Ascending aorta (tissue), 2 donors: Measurements from ENCODE around the gene SEC31A. TPM values are rescaled to one million over a fixed set of nuclear protein-coding genes. Genes with fewer than 3 reads are reported as not detected.
A peak's percentile ranks its signal among the peaks of the same experiment; 100 is the strongest.

Experiments
- DNase-seq, 2 donors: peaks; one replicate each; pipeline ENCODE4 v3.0.0-alpha.2; 2019; ENCODE audit warnings: low spot score in 2 of 2
- H3K27ac ChIP-seq, 2 donors: fragments of 200-600 bp; sonication (generic); one replicate each; pipeline ENCODE4 v1.5.1; 2016 to 2017; ENCODE audit warnings: mild to moderate bottlenecking in 1 of 2
- H3K27me3 ChIP-seq: fragments of 200-600 bp; sonication (generic); one replicate; pipeline ENCODE4 v1.5.1; 2017
- H3K36me3 ChIP-seq, 2 donors: fragments of 200-600 bp; sonication (generic); one replicate each; pipeline ENCODE4 v1.5.1; 2016
- H3K4me1 ChIP-seq, 2 donors: fragments of 200-600 bp; sonication (generic); one replicate each; pipeline ENCODE4 v1.5.1; 2016 to 2017; ENCODE audit warnings: mild to moderate bottlenecking in 1 of 2
- H3K4me3 ChIP-seq, 2 donors: fragments of 200-600 bp; sonication (generic); one replicate each; pipeline ENCODE4 v1.5.1; 2016 to 2017; ENCODE audit warnings: mild to moderate bottlenecking in 1 of 2
- H3K9me3 ChIP-seq, 2 donors: fragments of 200-600 bp; sonication (generic); one replicate each; pipeline ENCODE4 v1.5.1; 2016
- CTCF ChIP-seq, 3 experiments: fragments of 200-600 bp in 2 of 3; fragments of 450-650 bp in 1 of 3; sonication (generic) in 2 of 3; IDR thresholded peaks; one replicate each; pipeline ENCODE4 v1.5.1; 2016 to 2019; ENCODE audit warnings: antibody characterized with exemption in 3 of 3, mild to moderate bottlenecking in 1 of 3, moderate library complexity in 1 of 3
- intact Hi-C: fragments of 100-400 bp; cut with DNase I; formaldehyde crosslinking; loops from one replicate; pipeline ENCODE4 v1.15.1; 2023
- total RNA-seq: library from RNA; depleted of rRNA; stranded (reverse); fragments of >200 nt; gene quantifications from one replicate; pipeline ENCODE4 v1.1.0, GENCODE V29; 2016

Gene SEC31A
- total RNA-seq, 1 donor from 2014 or later: 100 TPM

- DNase-seq: no peak
- Histone ChIP-seq H3K27ac (peak overlapping the region; percentile 98 to 99), H3K27me3 (no peaks in the 10 kb centered on the region), H3K4me3 (peak overlapping the region; percentile 87 to 91), H3K4me1 (peaks cover 6 to 12% of the 10 kb centered on the region in 2 donors), H3K9me3 (no peaks in the 10 kb centered on the region), H3K36me3 (peaks cover 0 to 34% of the 10 kb centered on the region in 2 donors)
- intact Hi-C loops: loop anchor here (1.0 to 10.0 kb wide), 6 partner anchors 8 to 605 kb away; partner anchors contain the start of genes ABRAXAS1, COQ2 and THAP9
- TF ChIP-seq CTCF (IDR thresholded peaks at IDR 0.05): no peak
Measured at GRCh38 chr4:82891707-82892466, 934 bp upstream of the SEC31A start.

GRCh38 chr4:82890528-82890900 is 439 bp downstream of the SEC31A start:
- DNase-seq: no peak
- H3K27ac ChIP-seq: peak overlapping the region; percentile 98 to 99
- intact Hi-C loops: loop anchor here (2.0 to 10.0 kb wide), 5 partner anchors 392 to 603 kb away; partner anchors contain the start of genes ABRAXAS1 and COQ2
- H3K9me3 ChIP-seq: no peaks in the 10 kb centered on the region
- H3K4me1 ChIP-seq: peaks cover 13 to 16% of the 10 kb centered on the region in 2 donors
- H3K27me3 ChIP-seq: no peaks in the 10 kb centered on the region
- no peak for TF ChIP-seq CTCF (IDR thresholded peaks at IDR 0.05)
- peak overlapping the region; percentile 87 to 91 for H3K4me3 ChIP-seq
- peaks cover 0 to 25% of the 10 kb centered on the region in 2 donors for H3K36me3 ChIP-seq

- intact Hi-C loops: no loop called here
- no peak for TF ChIP-seq CTCF (IDR thresholded peaks at IDR 0.05)
- peaks cover 13 to 21% of the 10 kb centered on the region in 2 donors for H3K4me1 ChIP-seq
- DNase-seq: no peak
- H3K9me3 ChIP-seq: no peaks in the 10 kb centered on the region
- H3K4me3 ChIP-seq: peak overlapping the region; percentile 87 to 91
- H3K36me3 ChIP-seq: peaks cover 0 to 13% of the 10 kb centered on the region in 2 donors
- no peaks in the 10 kb centered on the region for H3K27me3 ChIP-seq
- peak overlapping the region; percentile 98 to 99 for H3K27ac ChIP-seq
Measured at GRCh38 chr4:82889287-82889686, 1.7 kb downstream of the SEC31A start.

- Histone ChIP-seq H3K9me3 (no peaks in the 10 kb centered on the region), H3K27ac (peak overlapping the region in 1 of 2 donors; percentile 1), H3K4me3 (no peak overlapping the region), H3K4me1 (peaks cover 13 to 17% of the 10 kb centered on the region in 2 donors), H3K27me3 (no peaks in the 10 kb centered on the region), H3K36me3 (peaks cover 0 to 6% of the 10 kb centered on the region in 2 donors)
- intact Hi-C loops: no loop called here
- no peak for TF ChIP-seq CTCF (IDR thresholded peaks at IDR 0.05)
- DNase-seq: no peak
Measured at GRCh38 chr4:82886147-82886942, 4.6 kb downstream of the SEC31A start.

GRCh38 chr4:82885410-82885809 is 5.5 kb downstream of the SEC31A start:
- no peak for TF ChIP-seq CTCF (IDR thresholded peaks at IDR 0.05)
- no peak for DNase-seq
- H3K9me3 ChIP-seq: no peaks in the 10 kb centered on the region
- H3K4me3 ChIP-seq: no peak overlapping the region
- intact Hi-C loops: no loop called here
- peaks cover 5 to 15% of the 10 kb centered on the region in 2 donors for H3K36me3 ChIP-seq
- H3K27me3 ChIP-seq: no peaks in the 10 kb centered on the region
- peaks cover 13 to 17% of the 10 kb centered on the region in 2 donors for H3K4me1 ChIP-seq
- H3K27ac ChIP-seq: no peak overlapping the region
